WTC11 (cell line): ENCODE results near the gene EPN2. TPM values are rescaled to one million over a fixed set of nuclear protein-coding genes. Genes with fewer than 3 reads are reported as not detected.

ENCODE experiments used
- ATAC-seq: fragments of 200-7000 bp; cut with Tn5 transposase; 2 replicates; pipeline ENCODE4 v1.10.0; 2021; ENCODE audit warnings: mild to moderate bottlenecking, moderate library complexity
- CTCF ChIA-PET: fragments of 300-600 bp; sonication (Branson Sonifier 250); formaldehyde crosslinking; loops from one replicate; lab custom pipeline; 2021; ENCODE audit warnings: antibody characterized with exemption; lab: Charles Lee
- POLR2A ChIA-PET: fragments of 350-600 bp; sonication (Branson Sonifier 250); formaldehyde crosslinking; loops from one replicate; lab custom pipeline; 2021; ENCODE audit warnings: antibody characterized with exemption; lab: Charles Lee
- DNase-seq: peaks from one replicate; pipeline ENCODE4 v3.0.0; 2021; ENCODE audit warnings: low spot score
- H3K27ac Mint-ChIP-seq: 2 replicates; pipeline ENCODE4 v1.8.0; 2021; ENCODE audit warnings: mixed read lengths
- H3K27me3 Mint-ChIP-seq: 2 replicates; pipeline ENCODE4 v1.8.0; 2021; ENCODE audit warnings: low read depth, mild to moderate bottlenecking, moderate library complexity, mixed read lengths
- H3K36me3 Mint-ChIP-seq: 2 replicates; pipeline ENCODE4 v1.8.0; 2021; ENCODE audit warnings: mixed read lengths
- H3K4me1 Mint-ChIP-seq: 2 replicates; pipeline ENCODE4 v1.8.0; 2022; ENCODE audit warnings: mixed read lengths
- H3K4me3 Mint-ChIP-seq: 2 replicates; pipeline ENCODE4 v1.8.0; 2021; ENCODE audit warnings: mild to moderate bottlenecking, moderate library complexity, mixed read lengths
- H3K9me3 Mint-ChIP-seq: 2 replicates; pipeline ENCODE4 v1.8.0; 2021; ENCODE audit warnings: mixed read lengths
- ARID4B ChIP-seq: sonication (generic); formaldehyde crosslinking; IDR thresholded peaks from 2 replicates; pipeline ENCODE4 v1.8.0; 2023; ENCODE audit warnings: missing genetic modification reagents, mild to moderate bottlenecking, borderline replicate concordance
- ATF1 ChIP-seq: sonication (generic); formaldehyde crosslinking; IDR thresholded peaks from 2 replicates; pipeline ENCODE4 v1.8.1; 2023; ENCODE audit warnings: mild to moderate bottlenecking, moderate library complexity, missing genetic modification reagents
- ATF6 ChIP-seq: sonication (generic); formaldehyde crosslinking; IDR thresholded peaks from 2 replicates; pipeline ENCODE4 v1.8.1; 2023; ENCODE audit warnings: mild to moderate bottlenecking, missing genetic modification reagents
- E2F1 ChIP-seq: sonication (generic); formaldehyde crosslinking; IDR thresholded peaks from 2 replicates; pipeline ENCODE4 v1.8.0; 2022; ENCODE audit warnings: mild to moderate bottlenecking, missing genetic modification reagents
- E2F5 ChIP-seq: sonication (generic); formaldehyde crosslinking; IDR thresholded peaks from 2 replicates; pipeline ENCODE4 v1.8.1; 2022; ENCODE audit warnings: mild to moderate bottlenecking, moderate library complexity, missing genetic modification reagents
- ETV6 ChIP-seq: sonication (generic); formaldehyde crosslinking; IDR thresholded peaks from 2 replicates; pipeline ENCODE4 v1.8.1; 2022; ENCODE audit warnings: mild to moderate bottlenecking, missing genetic modification reagents
- FOXP4 ChIP-seq: sonication (generic); formaldehyde crosslinking; IDR thresholded peaks from 2 replicates; pipeline ENCODE4 v1.8.0; 2022; ENCODE audit warnings: mild to moderate bottlenecking, missing genetic modification reagents
- JAZF1 ChIP-seq: fragments of 250-450 bp; sonication (Bioruptor Pico); IDR thresholded peaks from 2 replicates; pipeline ENCODE4 v1.9.0; 2021; ENCODE audit warnings: moderate library complexity, mild to moderate bottlenecking, inconsistent platforms
- NFYB ChIP-seq: sonication (generic); formaldehyde crosslinking; conservative IDR thresholded peaks from 2 replicates; pipeline ENCODE4 v1.8.0; 2022; ENCODE audit warnings: low read depth, missing genetic modification reagents
- NR1H2 ChIP-seq: sonication (generic); formaldehyde crosslinking; IDR thresholded peaks from 2 replicates; pipeline ENCODE4 v1.9.0; 2021; ENCODE audit warnings: mild to moderate bottlenecking, moderate library complexity, missing genetic modification reagents
- NR2C2 ChIP-seq: sonication (generic); formaldehyde crosslinking; IDR thresholded peaks from 2 replicates; pipeline ENCODE4 v1.8.0; 2022; ENCODE audit warnings: mild to moderate bottlenecking, missing genetic modification reagents
- PRRX2 ChIP-seq: fragments of 250-450 bp; sonication (Bioruptor Pico); IDR thresholded peaks from 2 replicates; pipeline ENCODE4 v1.8.0; 2021; ENCODE audit warnings: mild to moderate bottlenecking
- RORB ChIP-seq: fragments of 250-450 bp; sonication (Bioruptor Pico); IDR thresholded peaks from 2 replicates; pipeline ENCODE4 v1.9.0; 2021; ENCODE audit warnings: mild to moderate bottlenecking
- SMAD3 ChIP-seq: sonication (generic); formaldehyde crosslinking; IDR thresholded peaks from 2 replicates; pipeline ENCODE4 v1.8.0; 2022; ENCODE audit warnings: missing genetic modification reagents, mild to moderate bottlenecking, borderline replicate concordance
- SMAD4 ChIP-seq: sonication (generic); formaldehyde crosslinking; IDR thresholded peaks from 2 replicates; pipeline ENCODE4 v1.8.0; 2022; ENCODE audit warnings: mild to moderate bottlenecking, missing genetic modification reagents
- ZBTB43 ChIP-seq: sonication (generic); formaldehyde crosslinking; IDR thresholded peaks from 2 replicates; pipeline ENCODE4 v1.8.1; 2023; ENCODE audit warnings: mild to moderate bottlenecking, missing genetic modification reagents
- ZMAT4 ChIP-seq: fragments of 250-450 bp; sonication (Bioruptor Pico); IDR thresholded peaks from 2 replicates; pipeline ENCODE4 v1.9.0; 2021; ENCODE audit warnings: mild to moderate bottlenecking
- ZNF263 ChIP-seq: sonication (generic); formaldehyde crosslinking; IDR thresholded peaks from 2 replicates; pipeline ENCODE4 v1.8.1; 2022; ENCODE audit warnings: low read depth, mild to moderate bottlenecking, moderate library complexity, missing genetic modification reagents
- ZNF423 ChIP-seq: fragments of 250-450 bp; sonication (Bioruptor Pico); IDR thresholded peaks from 2 replicates; pipeline ENCODE4 v2.1.2; 2022; ENCODE audit warnings: mild to moderate bottlenecking, moderate library complexity
- total RNA-seq: library from RNA; stranded (reverse); gene quantifications from 3 replicates; pipeline ENCODE4 v1.2.3, GENCODE V29; 2021

EPN2 gene
- total RNA-seq, 1 experiment from 2014 or later, result 48.8 TPM

- TF ChIP-seq NR2C2 (CRISPR knock-in tag), result no peak
- no peak for TF ChIP-seq FOXP4 (CRISPR knock-in tag)
- TF ChIP-seq ZNF263 (CRISPR knock-in tag), result no peak
- no peak for TF ChIP-seq E2F5
- no peak for TF ChIP-seq ZMAT4
- no peak for TF ChIP-seq ZNF423
- no peak for TF ChIP-seq ZBTB43
- no peak for TF ChIP-seq E2F1 (CRISPR knock-in tag)
- no peak for TF ChIP-seq RORB (CRISPR knock-in tag)
- TF ChIP-seq ATF6 (CRISPR knock-in tag), result no peak
- TF ChIP-seq ETV6 (CRISPR knock-in tag), result no peak
- no peak for TF ChIP-seq NFYB (CRISPR knock-in tag)
- TF ChIP-seq JAZF1, result no peak
- no peak for TF ChIP-seq ARID4B (CRISPR knock-in tag)
- no peak for TF ChIP-seq PRRX2
- TF ChIP-seq NR1H2, result no peak
- TF ChIP-seq ATF1 (CRISPR knock-in tag), result no peak
- TF ChIP-seq SMAD4, result no peak
- no peak for TF ChIP-seq SMAD3
- TF ChIP-seq, all 79 proteins: peak for 0
- H3K27me3 Mint-ChIP-seq, result no peaks in the 10 kb centered on the region
- CTCF ChIA-PET, result interaction anchor here (0.8 to 5.4 kb wide), 8 partner anchors 12 to 352 kb away, joined by 3 to 91 read pairs (median 10); partner anchors contain the start of gene MAPK7
- peaks cover 22% of the 10 kb centered on the region for H3K4me1 Mint-ChIP-seq
- no peak overlapping the region for H3K4me3 Mint-ChIP-seq
- no peak overlapping the region for H3K27ac Mint-ChIP-seq
- no peak for ATAC-seq
- H3K9me3 Mint-ChIP-seq, result no peaks in the 10 kb centered on the region
- H3K36me3 Mint-ChIP-seq, result no peaks in the 10 kb centered on the region
- POLR2A ChIA-PET, result interaction anchor here (0.6 to 1.1 kb wide), 2 partner anchors 12 to 396 kb away, joined by 3 to 7 read pairs; partner anchors contain the start of gene MAPK7
- no peak for DNase-seq
Observed at GRCh38 chr17:19365833-19366636, 128.9 kb downstream of the EPN2 start.
